GM21515 (cell line): ENCODE data around the gene MMP20.
"Not testable (repeated sequence)": the region's sequence is repeated elsewhere in the genome, so short reads cannot be mapped to it uniquely, and the experiment has no call there.

Experiments
- ATAC-seq: cut with Tn5 transposase; IDR thresholded peaks from one replicate; pipeline ENCODE4 v1.9.1; 2021; ENCODE audit not compliant: unreplicated experiment

Gene MMP20

GRCh38 chr11:102625177-102625576 is at the start of gene MMP20:
TSS of gene MMP20 (minus strand) at chr11:102625332. CDS start at chr11:102625319, 13 bp downstream.
- no peak for ATAC-seq

GRCh38 chr11:102669664-102670063 is 44.5 kb upstream of the MMP20 start:
- ATAC-seq: peak; percentile 61

- peak; percentile 54 for ATAC-seq
Measured at GRCh38 chr11:102666331-102666957, 41.3 kb upstream of the MMP20 start.

GRCh38 chr11:102664001-102664752 is 39.0 kb upstream of the MMP20 start:
- ATAC-seq: no peak

GRCh38 chr11:102662607-102663006 is 37.5 kb upstream of the MMP20 start:
- ATAC-seq: no peak

GRCh38 chr11:102661040-102661439 is 35.9 kb upstream of the MMP20 start:
- no peak for ATAC-seq

GRCh38 chr11:102656528-102656927 is 31.4 kb upstream of the MMP20 start:
- no peak for ATAC-seq

- ATAC-seq: no peak
Measured at GRCh38 chr11:102655547-102655946, 30.4 kb upstream of the MMP20 start.

- no peak for ATAC-seq
Measured at GRCh38 chr11:102654761-102655160, 29.6 kb upstream of the MMP20 start.

GRCh38 chr11:102653744-102654291 is 28.7 kb upstream of the MMP20 start:
- ATAC-seq: no peak

- ATAC-seq: no peak
Measured at GRCh38 chr11:102647430-102647829, 22.3 kb upstream of the MMP20 start.

- no peak for ATAC-seq
Measured at GRCh38 chr11:102643941-102644340, 18.8 kb upstream of the MMP20 start.

GRCh38 chr11:102640946-102641345 is 15.8 kb upstream of the MMP20 start:
- no peak for ATAC-seq

- ATAC-seq: no peak
Measured at GRCh38 chr11:102639656-102640055, 14.5 kb upstream of the MMP20 start.

GRCh38 chr11:102637731-102638130 is 12.6 kb upstream of the MMP20 start:
- ATAC-seq: no peak

- ATAC-seq: no peak
Measured at GRCh38 chr11:102633385-102634026, 8.4 kb upstream of the MMP20 start.

GRCh38 chr11:102632026-102632425 is 6.9 kb upstream of the MMP20 start:
- no peak for ATAC-seq

- no peak for ATAC-seq
Measured at GRCh38 chr11:102630598-102631448, 5.7 kb upstream of the MMP20 start.

- ATAC-seq: not testable (repeated sequence)
Measured at GRCh38 chr11:102629908-102630307, 4.8 kb upstream of the MMP20 start.

- ATAC-seq: no peak
Measured at GRCh38 chr11:102626676-102627075, 1.5 kb upstream of the MMP20 start.

GRCh38 chr11:102623998-102624397 is 1.1 kb downstream of the MMP20 start:
- no peak for ATAC-seq
